ENCODE data around the gene LRRC43. TPM values are rescaled to one million over a fixed set of nuclear protein-coding genes. Genes with fewer than 3 reads are reported as not detected.

The LRRC43 gene
- 0.61 and 0.79 TPM in 2 replicates for total RNA-seq (2014; rRNA removed; shearing (Covaris generic))

DNA sequence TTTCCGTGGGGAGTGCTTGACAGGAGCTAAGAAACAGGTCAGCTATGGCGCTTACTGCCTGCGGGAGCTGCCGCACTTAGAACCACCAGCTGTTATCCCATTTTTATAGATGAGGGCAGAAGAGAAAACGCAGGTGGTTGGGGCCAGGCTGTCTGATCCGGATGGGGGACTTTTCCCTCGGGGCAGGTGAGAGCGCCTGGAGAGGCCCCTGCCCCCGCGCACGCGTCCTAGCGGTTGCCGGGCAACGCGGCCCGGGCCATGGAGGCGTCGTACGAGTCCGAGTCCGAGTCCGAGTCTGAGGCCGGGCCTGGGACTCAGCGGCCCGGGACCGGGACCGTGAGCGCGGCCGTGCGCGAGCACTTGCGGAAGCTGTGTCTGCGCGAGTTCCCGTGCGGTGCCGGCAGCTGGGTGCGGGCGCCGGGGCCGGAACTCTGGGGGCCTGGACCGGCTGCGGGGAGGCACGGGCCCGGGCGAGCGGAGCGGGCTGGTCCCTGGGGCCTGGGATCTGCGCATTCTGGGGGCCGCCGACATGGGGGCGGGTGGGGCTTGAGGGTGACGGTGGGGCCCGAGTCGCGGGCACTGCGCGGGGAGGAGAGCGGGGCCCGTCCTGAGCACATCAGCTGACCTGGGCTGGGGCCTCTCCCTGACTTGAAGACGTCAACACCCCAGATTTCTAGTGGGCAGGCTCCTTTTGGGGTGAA is at the start of gene LRRC43:
Gene LRRC43 (plus strand): TSS at position 237 of the 701 bp plus-strand sequence. CDS start 22 bp downstream, at position 259.
- Histone ChIP-seq H3K36me3 (no peaks in the 10 kb centered on the region), H3K9me3 (replicated peaks) (no peaks in the 10 kb centered on the region), H3K4me3 (peak within 1 kb of the TSS; percentile 55), H3K4me1 (peaks cover 23% of the 10 kb centered on the region), H3K27me3 (no peaks in the 10 kb centered on the region), H3K27ac (peak within 1 kb of the TSS; percentile 27; the same call in 1 of the 2 replicates)
- peak; percentile 78 to 82 for DNase-seq

- no peak overlapping the region for H3K4me3 ChIP-seq
- no peaks in the 10 kb centered on the region for H3K27me3 ChIP-seq
- no peaks in the 10 kb centered on the region for H3K9me3 ChIP-seq (replicated peaks)
- H3K36me3 ChIP-seq: peaks cover 42% of the 10 kb centered on the region
- H3K4me1 ChIP-seq: no peaks in the 10 kb centered on the region
- no peak overlapping the region for H3K27ac ChIP-seq
- DNase-seq: no peak
Measured at GRCh38 chr12:122133192-122133950, 49.6 kb upstream of the LRRC43 start.

- Histone ChIP-seq H3K36me3 (peaks cover 37% of the 10 kb centered on the region), H3K27ac (no peak overlapping the region), H3K4me3 (no peak overlapping the region), H3K4me1 (no peaks in the 10 kb centered on the region), H3K27me3 (no peaks in the 10 kb centered on the region), H3K9me3 (replicated peaks) (no peaks in the 10 kb centered on the region)
- no peak for DNase-seq
Measured at GRCh38 chr12:122135437-122136031, 47.4 kb upstream of the LRRC43 start.

GRCh38 chr12:122137229-122137628 is 45.7 kb upstream of the LRRC43 start:
- peaks cover 42% of the 10 kb centered on the region for H3K36me3 ChIP-seq
- no peak for DNase-seq
- no peaks in the 10 kb centered on the region for H3K4me1 ChIP-seq
- no peaks in the 10 kb centered on the region; the same call in 1 of the 2 replicates for H3K9me3 ChIP-seq (replicated peaks)
- no peak overlapping the region for H3K27ac ChIP-seq
- no peak overlapping the region for H3K4me3 ChIP-seq
- no peaks in the 10 kb centered on the region for H3K27me3 ChIP-seq

- Histone ChIP-seq H3K4me3 (no peak overlapping the region), H3K27me3 (no peaks in the 10 kb centered on the region), H3K27ac (no peak overlapping the region), H3K9me3 (replicated peaks) (peaks cover 4% of the 10 kb centered on the region), H3K36me3 (peaks cover 42% of the 10 kb centered on the region), H3K4me1 (no peaks in the 10 kb centered on the region)
- DNase-seq: no peak
Measured at GRCh38 chr12:122137681-122138080, 45.2 kb upstream of the LRRC43 start.

- DNase-seq: no peak
- peaks cover 47% of the 10 kb centered on the region for H3K36me3 ChIP-seq
Measured at GRCh38 chr12:122138181-122138580, 44.7 kb upstream of the LRRC43 start.

GRCh38 chr12:122138616-122139015 is 44.3 kb upstream of the LRRC43 start:
- Histone ChIP-seq H3K4me3 (no peak overlapping the region), H3K9me3 (replicated peaks) (peaks cover 8% of the 10 kb centered on the region), H3K36me3 (peaks cover 49% of the 10 kb centered on the region), H3K4me1 (no peaks in the 10 kb centered on the region), H3K27me3 (no peaks in the 10 kb centered on the region), H3K27ac (no peak overlapping the region)
- no peak for DNase-seq

More at GRCh38 chr12:122138181-122138580, 44.7 kb upstream of the LRRC43 start:
- H3K4me3 ChIP-seq: no peak overlapping the region
- no peak overlapping the region for H3K27ac ChIP-seq
- no peaks in the 10 kb centered on the region for H3K27me3 ChIP-seq
- H3K4me1 ChIP-seq: no peaks in the 10 kb centered on the region
- H3K9me3 ChIP-seq (replicated peaks): peaks cover 8% of the 10 kb centered on the region

GRCh38 chr12:122139266-122139665 is 43.7 kb upstream of the LRRC43 start:
- Histone ChIP-seq H3K4me1 (no peaks in the 10 kb centered on the region), H3K4me3 (no peak overlapping the region), H3K9me3 (replicated peaks) (peaks cover 8% of the 10 kb centered on the region), H3K36me3 (peaks cover 51% of the 10 kb centered on the region), H3K27ac (no peak overlapping the region), H3K27me3 (no peaks in the 10 kb centered on the region)
- no peak for DNase-seq

- Histone ChIP-seq H3K4me3 (no peak overlapping the region), H3K27ac (no peak overlapping the region), H3K36me3 (peaks cover 51% of the 10 kb centered on the region), H3K27me3 (no peaks in the 10 kb centered on the region), H3K9me3 (replicated peaks) (peaks cover 8% of the 10 kb centered on the region), H3K4me1 (no peaks in the 10 kb centered on the region)
- no peak for DNase-seq
Measured at GRCh38 chr12:122139941-122140340, 43.0 kb upstream of the LRRC43 start.

DNA sequence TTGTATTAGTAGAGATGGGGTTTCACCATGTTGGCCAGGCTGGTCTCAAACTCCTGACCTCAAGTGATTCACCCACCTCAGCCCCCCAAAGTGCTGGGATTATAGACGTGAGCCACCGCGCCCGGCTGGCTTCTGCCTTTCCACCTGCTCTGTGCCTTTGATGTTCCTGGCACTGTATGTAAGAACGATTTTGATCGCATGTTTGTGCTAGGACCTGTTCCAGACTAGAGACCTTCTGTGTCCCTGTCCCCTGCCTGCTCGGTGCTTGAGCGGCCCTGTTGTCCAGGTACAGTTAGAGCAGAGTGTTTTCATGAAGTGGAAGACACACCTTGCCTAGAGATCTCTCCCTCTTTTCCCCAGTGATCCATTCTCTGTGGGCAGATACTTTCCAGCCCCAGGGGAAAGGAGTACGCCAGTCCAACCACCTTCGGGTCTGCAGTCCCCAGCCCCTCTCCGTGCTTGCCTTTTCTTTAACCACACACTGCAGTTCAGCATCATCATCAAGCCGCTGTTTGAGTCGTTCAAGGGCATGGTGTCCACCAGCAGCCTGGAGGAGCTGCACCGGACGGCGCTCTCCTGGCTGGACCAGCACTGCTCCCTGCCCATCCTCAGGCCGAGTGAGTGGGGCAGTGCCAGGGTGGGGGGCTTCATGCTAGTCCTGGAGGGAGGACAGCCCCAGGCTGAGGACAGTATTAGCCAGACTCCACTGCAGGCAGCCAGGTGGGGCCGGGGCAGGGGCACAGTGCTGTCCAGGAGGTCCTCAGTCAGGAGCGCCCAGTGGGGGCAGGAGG is 42.3 kb upstream of the LRRC43 start:
- H3K27ac ChIP-seq: no peak overlapping the region
- peaks cover 8% of the 10 kb centered on the region for H3K9me3 ChIP-seq (replicated peaks)
- H3K36me3 ChIP-seq: peaks cover 46% of the 10 kb centered on the region
- H3K4me3 ChIP-seq: no peak overlapping the region
- DNase-seq: no peak
- no peaks in the 10 kb centered on the region for H3K27me3 ChIP-seq
- H3K4me1 ChIP-seq: no peaks in the 10 kb centered on the region

DNA sequence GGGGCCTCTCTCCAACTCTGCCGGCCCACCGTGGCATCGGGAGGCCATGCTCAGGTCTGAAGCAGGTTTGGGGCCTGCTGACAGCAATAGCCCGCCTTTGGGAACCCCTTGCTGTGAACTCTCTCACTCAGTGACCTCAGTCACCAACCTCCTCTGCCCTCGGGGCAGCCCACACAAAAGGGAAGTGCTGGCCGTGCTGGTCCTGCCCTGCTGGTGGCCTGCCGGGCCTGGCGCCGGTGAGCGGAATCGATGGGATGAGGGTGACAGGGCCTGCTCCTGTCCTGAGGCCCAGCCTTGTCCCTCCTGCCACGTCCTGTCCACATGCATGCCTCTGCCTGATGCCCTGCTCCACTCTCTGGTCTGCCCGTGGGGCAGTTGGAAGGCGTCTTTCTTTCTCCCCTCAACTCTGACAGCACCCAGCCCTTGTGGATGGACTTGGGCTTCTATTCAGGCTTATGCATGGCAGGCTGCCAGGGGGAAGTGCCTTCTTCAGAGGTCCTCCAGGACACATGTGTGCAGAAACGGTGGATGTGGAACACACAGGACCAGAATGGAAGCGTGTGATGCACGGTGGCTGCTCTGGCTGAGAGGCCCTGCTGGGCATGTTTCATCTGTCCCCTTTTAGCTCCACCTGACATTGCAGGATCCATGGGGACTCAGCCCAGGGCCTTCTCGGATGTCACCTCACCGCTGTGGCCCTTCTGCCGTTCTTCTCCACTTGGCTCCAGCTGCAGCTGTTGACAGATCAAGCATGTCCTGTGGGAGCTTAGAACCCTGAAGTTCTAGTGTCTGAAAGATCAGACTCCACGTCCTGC is 40.8 kb upstream of the LRRC43 start:
- Histone ChIP-seq H3K27ac (no peak overlapping the region), H3K4me1 (no peaks in the 10 kb centered on the region), H3K9me3 (replicated peaks) (peaks cover 8% of the 10 kb centered on the region), H3K4me3 (no peak overlapping the region), H3K27me3 (no peaks in the 10 kb centered on the region), H3K36me3 (peaks cover 45% of the 10 kb centered on the region)
- no peak for DNase-seq

DNA sequence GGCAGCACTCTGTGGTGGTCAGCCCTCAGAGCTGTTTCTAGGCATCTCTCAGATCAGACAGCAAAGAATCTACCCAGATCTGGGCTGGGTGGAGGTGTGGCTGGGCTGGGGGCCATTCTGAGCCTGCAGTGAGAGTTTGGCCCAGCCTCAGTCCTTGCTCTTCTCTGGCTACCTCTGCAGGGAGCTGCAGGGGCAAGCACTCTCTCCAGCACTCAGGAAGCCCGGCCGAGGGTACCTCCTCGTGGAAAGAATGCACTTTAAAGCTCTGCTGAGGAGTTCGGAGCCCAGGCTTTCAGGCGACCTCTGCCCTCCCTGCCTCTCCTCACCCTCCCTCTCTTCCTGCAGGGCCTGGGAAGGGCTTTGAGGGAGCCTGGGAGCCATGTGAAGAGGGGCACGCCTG is 40.1 kb upstream of the LRRC43 start:
- H3K4me1 ChIP-seq: no peaks in the 10 kb centered on the region
- no peak overlapping the region for H3K4me3 ChIP-seq
- no peak overlapping the region for H3K27ac ChIP-seq
- H3K9me3 ChIP-seq (replicated peaks): peaks cover 8% of the 10 kb centered on the region
- H3K36me3 ChIP-seq: peaks cover 42% of the 10 kb centered on the region
- DNase-seq: no peak
- H3K27me3 ChIP-seq: no peaks in the 10 kb centered on the region

DNA sequence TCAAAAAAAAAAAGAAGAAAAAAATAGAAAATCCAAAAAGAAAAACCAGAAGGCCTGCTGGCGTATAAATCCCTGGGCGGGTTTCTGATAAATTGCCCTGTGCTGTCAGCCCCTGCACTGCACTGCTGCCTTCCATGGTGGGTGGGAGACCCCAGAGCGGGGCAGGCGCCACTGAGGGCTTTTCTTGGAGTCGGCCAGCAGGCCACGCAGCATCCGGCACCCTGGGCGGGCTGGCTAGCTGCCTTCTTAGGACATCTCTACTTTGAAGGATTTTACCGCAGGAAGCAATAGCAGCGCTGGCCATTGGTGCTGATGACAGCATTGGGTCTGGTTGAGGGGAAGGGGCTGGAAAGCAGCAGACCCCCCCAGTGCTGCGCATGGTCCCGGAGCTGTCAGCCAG is 38.0 kb upstream of the LRRC43 start:
- H3K36me3 ChIP-seq: peaks cover 35% of the 10 kb centered on the region
- H3K4me1 ChIP-seq: no peaks in the 10 kb centered on the region
- no peak overlapping the region for H3K27ac ChIP-seq
- H3K9me3 ChIP-seq (replicated peaks): peaks cover 8% of the 10 kb centered on the region
- DNase-seq: no peak
- H3K27me3 ChIP-seq: no peaks in the 10 kb centered on the region
- H3K4me3 ChIP-seq: no peak overlapping the region
